SK-N-SH (cell line): Measurements from ENCODE around the gene CCDC178. TPM values are rescaled to one million over a fixed set of nuclear protein-coding genes. Genes with fewer than 3 reads are reported as not detected.

Experiments
- CTCF ChIA-PET: fragments of 300-600, 350-600 bp; formaldehyde crosslinking; extraction: SDS; loops from one replicate; lab custom pipeline; 2021; lab: Yijun Ruan, JAX
- POLR2A ChIA-PET: fragments of 350-600 bp; sonication (Branson Sonifier 250); formaldehyde crosslinking; extraction: SDS; loops from one replicate; lab custom pipeline; 2020; ENCODE audit warnings: antibody characterized with exemption, inconsistent platforms; lab: Yijun Ruan, JAX
- DNase-seq: peaks from one replicate; pipeline ENCODE4 v3.0.0; 2012
- H2AFZ ChIP-seq: fragments of 200-600 bp; sonication (generic); 2 replicates; pipeline ENCODE4 v1.8.1; 2016; ENCODE audit warnings: antibody characterized with exemption, mild to moderate bottlenecking, low read depth
- H3F3A ChIP-seq: fragments of 200-600 bp; sonication (generic); replicated peaks from 2 replicates; pipeline ENCODE3; 2016; ENCODE audit warnings: antibody characterized with exemption, mild to moderate bottlenecking; ENCODE audit not compliant: insufficient read depth
- H3K27ac ChIP-seq, 2 experiments: fragments of 200-500 bp in 1 of 2; fragments of 200-600 bp in 1 of 2; sonication (Bioruptor generic) in 1 of 2; sonication (generic), shearing (Covaris generic) in 1 of 2; 2 replicates each; pipeline versions ENCODE4 v1.5.1 to v1.6.1; 2014 to 2016; ENCODE audit warnings: low read depth in 2 of 2, inconsistent platforms in 1 of 2, low read length in 1 of 2, mild to moderate bottlenecking in 1 of 2, mixed read lengths in 1 of 2
- H3K27me3 ChIP-seq: fragments of 200-600 bp; sonication (generic), shearing (Covaris generic); 2 replicates; pipeline ENCODE4 v1.6.1; 2016; ENCODE audit warnings: mixed run types; ENCODE audit not compliant: insufficient read depth
- H3K36me3 ChIP-seq, 2 experiments: fragments of 200-500 bp in 1 of 2; fragments of 200-600 bp in 1 of 2; sonication (Bioruptor generic) in 1 of 2; sonication (generic) in 1 of 2; replicated peaks in 1 of 2; 2 replicates each; pipeline versions ENCODE3 to v1.5.1; 2014 to 2016; ENCODE audit warnings: low read length in 1 of 2, mild to moderate bottlenecking in 1 of 2; ENCODE audit not compliant: insufficient read depth in 2 of 2, control insufficient read depth in 1 of 2
- H3K4me1 ChIP-seq, 2 experiments: fragments of 200-500 bp in 1 of 2; fragments of 200-600 bp in 1 of 2; sonication (Bioruptor generic) in 1 of 2; sonication (generic), shearing (Covaris generic) in 1 of 2; 2 replicates each; pipeline versions ENCODE4 v1.5.1 to v1.6.1; 2014 to 2016; ENCODE audit warnings: low read depth in 1 of 2, low read length in 1 of 2, mixed run types in 1 of 2; ENCODE audit not compliant: insufficient read depth in 2 of 2, control insufficient read depth in 1 of 2
- H3K4me2 ChIP-seq: fragments of 200-600 bp; sonication (generic), shearing (Covaris generic); 2 replicates; pipeline ENCODE4 v1.6.1; 2017; ENCODE audit warnings: mixed run types
- H3K4me3 ChIP-seq, 2 experiments: fragments of 200-500 bp in 1 of 2; fragments of 200-600 bp in 1 of 2; sonication (Bioruptor generic) in 1 of 2; sonication (generic), shearing (Covaris generic) in 1 of 2; 2 replicates each; pipeline versions ENCODE4 v1.5.1 to v1.8.1; 2014 to 2016; ENCODE audit warnings: low read depth in 2 of 2, inconsistent platforms in 1 of 2, low read length in 1 of 2, mild to moderate bottlenecking in 1 of 2, mixed read lengths in 1 of 2, moderate library complexity in 1 of 2
- H3K79me2 ChIP-seq: fragments of 200-600 bp; sonication (generic); 2 replicates; pipeline ENCODE4 v1.8.1; 2017; ENCODE audit warnings: mild to moderate bottlenecking; ENCODE audit not compliant: insufficient read depth
- H3K9ac ChIP-seq: fragments of 200-600 bp; sonication (generic); 2 replicates; pipeline ENCODE4 v1.6.1; 2017; ENCODE audit warnings: mixed run types
- H3K9me2 ChIP-seq: fragments of 200-600 bp; sonication (generic); 2 replicates; pipeline ENCODE4 v1.6.1; 2017; ENCODE audit warnings: mixed run types
- H3K9me3 ChIP-seq: fragments of 200-600 bp; sonication (generic); 2 replicates; pipeline ENCODE4 v1.6.1; 2017; ENCODE audit warnings: mixed run types, mild to moderate bottlenecking, moderate library complexity
- H4K20me1 ChIP-seq: fragments of 200-600 bp; sonication (generic); 2 replicates; pipeline ENCODE4 v1.6.1; 2017; ENCODE audit warnings: mild to moderate bottlenecking, mixed run types; ENCODE audit not compliant: insufficient read depth
- CHD2 ChIP-seq: fragments of 150-350 bp; IDR thresholded peaks from 2 replicates; pipeline ENCODE4 v1.6.1; 2018; ENCODE audit warnings: low read length; ENCODE audit not compliant: partially characterized antibody
- ELF1 ChIP-seq: IDR thresholded peaks from 2 replicates; pipeline ENCODE4 v1.4.0; 2012
- FOSL2 ChIP-seq: IDR thresholded peaks from 2 replicates; pipeline ENCODE4 v1.4.0; 2012; ENCODE audit warnings: low read depth, mild to moderate bottlenecking, moderate library complexity, borderline replicate concordance
- FOXJ3 ChIP-seq: sonication (generic); formaldehyde crosslinking; IDR thresholded peaks from 2 replicates; pipeline ENCODE4 v1.5.1; 2020; ENCODE audit warnings: mild to moderate bottlenecking, missing genetic modification reagents
- GATA2 ChIP-seq: sonication (generic); formaldehyde crosslinking; IDR thresholded peaks from 2 replicates; pipeline ENCODE4 v1.5.0; 2020; ENCODE audit warnings: mild to moderate bottlenecking, missing genetic modification reagents
- JUND ChIP-seq: IDR thresholded peaks from 2 replicates; pipeline ENCODE4 v1.4.0; 2012
- NFIC ChIP-seq: IDR thresholded peaks from 2 replicates; pipeline ENCODE4 v1.4.0; 2012; ENCODE audit warnings: borderline replicate concordance
- NRF1 ChIP-seq: IDR thresholded peaks from 2 replicates; pipeline ENCODE4 v1.6.1; 2012; ENCODE audit warnings: low read depth, mild to moderate bottlenecking, low read length
- RCOR1 ChIP-seq: fragments of 150-350 bp; IDR thresholded peaks from 2 replicates; pipeline ENCODE4 v1.6.1; 2017; ENCODE audit warnings: antibody characterized with exemption, low read length
- SMC3 ChIP-seq: IDR thresholded peaks from 2 replicates; pipeline ENCODE4 v1.6.1; 2012; ENCODE audit warnings: low read depth, low read length, improper control_type of control experiment
- TCF12 ChIP-seq: IDR thresholded peaks from 2 replicates; pipeline ENCODE4 v1.4.0; 2012
- WGBS: methylation state at CpG from one replicate; pipeline ENCODE4 v1.1.6; 2017; ENCODE audit warnings: low lambda C conversion rate; 5-methylcytosine and 5-hydroxymethylcytosine counted together
- polyA plus RNA-seq, 3 experiments: library from polyadenylated mRNA; depleted of rRNA; stranded (reverse); fragments of >200 nt; gene quantifications; 2 replicates each; pipeline ENCODE4 v1.2.3, GENCODE V29; 2012
- TF ChIP-seq, protein P1 (sequence below): fragments of 200-600 bp; sonication (generic); IDR thresholded peaks from 2 replicates; pipeline ENCODE4 v1.6.1; 2017; ENCODE audit warnings: antibody characterized with exemption, mild to moderate bottlenecking, moderate library complexity
- TF ChIP-seq, protein P2 (sequence below): IDR thresholded peaks from 2 replicates; pipeline ENCODE4 v1.6.1; 2012; ENCODE audit warnings: mild to moderate bottlenecking, low read depth, low read length, moderate library complexity
- TF ChIP-seq, protein P3 (sequence below): IDR thresholded peaks from 2 replicates; pipeline ENCODE4; 2012

CCDC178 gene
- polyA plus RNA-seq, 1 of the 3 experiments (the other 2 are of a cell fraction): not detected

DNA sequence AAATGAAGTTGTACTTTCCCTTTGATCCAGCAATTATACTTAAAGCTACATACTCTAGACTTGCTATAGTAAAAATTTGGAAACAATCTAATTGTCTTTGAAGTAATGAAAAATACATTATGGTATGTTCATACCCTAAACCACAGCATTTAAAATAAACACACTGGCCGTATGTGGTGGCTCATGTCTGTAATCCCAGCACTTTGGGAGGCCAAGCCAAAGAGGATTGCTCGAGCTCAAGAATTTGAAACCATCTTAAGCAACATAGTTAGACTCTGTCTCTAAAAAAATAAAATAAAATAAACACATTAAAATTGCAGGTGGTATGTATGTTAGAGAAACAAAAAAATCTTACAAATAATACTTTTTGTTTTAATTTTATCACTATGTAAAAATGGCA lies 459.6 kb downstream of the CCDC178 start:
- WGBS: 14% methylated on average over 2 of the region's 2 CpGs
- H3K79me2 ChIP-seq: no peaks in the 10 kb centered on the region; the same call in 1 of the 2 replicates
- no peaks in the 10 kb centered on the region for H3F3A ChIP-seq
- H3K4me2 ChIP-seq: no peak overlapping the region
- CTCF ChIA-PET: no interaction called here
- H3K4me1 ChIP-seq: no peaks in the 10 kb centered on the region
- no peaks in the 10 kb centered on the region for H4K20me1 ChIP-seq
- TF ChIP-seq NRF1 (no peak), FOXJ3 (CRISPR knock-in tag) (no peak)
- TF ChIP-seq, protein P1, sequence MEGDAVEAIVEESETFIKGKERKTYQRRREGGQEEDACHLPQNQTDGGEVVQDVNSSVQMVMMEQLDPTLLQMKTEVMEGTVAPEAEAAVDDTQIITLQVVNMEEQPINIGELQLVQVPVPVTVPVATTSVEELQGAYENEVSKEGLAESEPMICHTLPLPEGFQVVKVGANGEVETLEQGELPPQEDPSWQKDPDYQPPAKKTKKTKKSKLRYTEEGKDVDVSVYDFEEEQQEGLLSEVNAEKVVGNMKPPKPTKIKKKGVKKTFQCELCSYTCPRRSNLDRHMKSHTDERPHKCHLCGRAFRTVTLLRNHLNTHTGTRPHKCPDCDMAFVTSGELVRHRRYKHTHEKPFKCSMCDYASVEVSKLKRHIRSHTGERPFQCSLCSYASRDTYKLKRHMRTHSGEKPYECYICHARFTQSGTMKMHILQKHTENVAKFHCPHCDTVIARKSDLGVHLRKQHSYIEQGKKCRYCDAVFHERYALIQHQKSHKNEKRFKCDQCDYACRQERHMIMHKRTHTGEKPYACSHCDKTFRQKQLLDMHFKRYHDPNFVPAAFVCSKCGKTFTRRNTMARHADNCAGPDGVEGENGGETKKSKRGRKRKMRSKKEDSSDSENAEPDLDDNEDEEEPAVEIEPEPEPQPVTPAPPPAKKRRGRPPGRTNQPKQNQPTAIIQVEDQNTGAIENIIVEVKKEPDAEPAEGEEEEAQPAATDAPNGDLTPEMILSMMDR: no peak
- TF ChIP-seq, protein P2, sequence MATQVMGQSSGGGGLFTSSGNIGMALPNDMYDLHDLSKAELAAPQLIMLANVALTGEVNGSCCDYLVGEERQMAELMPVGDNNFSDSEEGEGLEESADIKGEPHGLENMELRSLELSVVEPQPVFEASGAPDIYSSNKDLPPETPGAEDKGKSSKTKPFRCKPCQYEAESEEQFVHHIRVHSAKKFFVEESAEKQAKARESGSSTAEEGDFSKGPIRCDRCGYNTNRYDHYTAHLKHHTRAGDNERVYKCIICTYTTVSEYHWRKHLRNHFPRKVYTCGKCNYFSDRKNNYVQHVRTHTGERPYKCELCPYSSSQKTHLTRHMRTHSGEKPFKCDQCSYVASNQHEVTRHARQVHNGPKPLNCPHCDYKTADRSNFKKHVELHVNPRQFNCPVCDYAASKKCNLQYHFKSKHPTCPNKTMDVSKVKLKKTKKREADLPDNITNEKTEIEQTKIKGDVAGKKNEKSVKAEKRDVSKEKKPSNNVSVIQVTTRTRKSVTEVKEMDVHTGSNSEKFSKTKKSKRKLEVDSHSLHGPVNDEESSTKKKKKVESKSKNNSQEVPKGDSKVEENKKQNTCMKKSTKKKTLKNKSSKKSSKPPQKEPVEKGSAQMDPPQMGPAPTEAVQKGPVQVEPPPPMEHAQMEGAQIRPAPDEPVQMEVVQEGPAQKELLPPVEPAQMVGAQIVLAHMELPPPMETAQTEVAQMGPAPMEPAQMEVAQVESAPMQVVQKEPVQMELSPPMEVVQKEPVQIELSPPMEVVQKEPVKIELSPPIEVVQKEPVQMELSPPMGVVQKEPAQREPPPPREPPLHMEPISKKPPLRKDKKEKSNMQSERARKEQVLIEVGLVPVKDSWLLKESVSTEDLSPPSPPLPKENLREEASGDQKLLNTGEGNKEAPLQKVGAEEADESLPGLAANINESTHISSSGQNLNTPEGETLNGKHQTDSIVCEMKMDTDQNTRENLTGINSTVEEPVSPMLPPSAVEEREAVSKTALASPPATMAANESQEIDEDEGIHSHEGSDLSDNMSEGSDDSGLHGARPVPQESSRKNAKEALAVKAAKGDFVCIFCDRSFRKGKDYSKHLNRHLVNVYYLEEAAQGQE: no peak
- H3K27ac ChIP-seq: no peak overlapping the region
- no peaks in the 10 kb centered on the region; the same call in 1 of the 2 replicates for H3K9me3 ChIP-seq
- H3K27me3 ChIP-seq: no peaks in the 10 kb centered on the region
- no peak overlapping the region for H3K4me3 ChIP-seq
- H2AFZ ChIP-seq: no peak overlapping the region
- no peak for DNase-seq
- no peaks in the 10 kb centered on the region for H3K36me3 ChIP-seq
- POLR2A ChIA-PET: no interaction called here
- no peaks in the 10 kb centered on the region for H3K9me2 ChIP-seq
- H3K9ac ChIP-seq: no peak overlapping the region

DNA sequence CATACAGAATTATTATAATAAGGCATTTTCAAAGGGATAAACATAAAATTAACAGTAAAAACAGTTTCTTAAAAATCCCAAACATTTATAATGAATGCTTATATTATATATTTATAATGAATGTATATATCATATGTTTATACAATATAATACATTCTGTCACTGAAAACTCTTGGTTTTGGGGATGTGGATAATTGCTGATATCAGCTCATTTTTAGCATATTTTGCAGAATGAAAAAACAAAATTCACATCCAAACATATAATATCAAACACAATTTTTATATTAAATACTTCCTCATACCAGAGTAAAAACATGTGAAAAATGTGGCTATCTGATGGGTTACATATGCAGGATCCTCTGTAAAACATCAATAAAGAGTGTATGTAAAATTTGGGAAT lies 465.0 kb downstream of the CCDC178 start:
- Histone ChIP-seq H3K36me3 (no peaks in the 10 kb centered on the region), H3K4me2 (no peak overlapping the region), H3K9ac (no peak overlapping the region), H3K4me3 (no peak overlapping the region), H2AFZ (no peak overlapping the region), H4K20me1 (no peaks in the 10 kb centered on the region), H3F3A (no peaks in the 10 kb centered on the region), H3K9me3 (no peaks in the 10 kb centered on the region), H3K27ac (no peak overlapping the region), H3K27me3 (no peaks in the 10 kb centered on the region), H3K9me2 (no peaks in the 10 kb centered on the region), H3K4me1 (peaks cover 0 to 2% of the 10 kb centered on the region in 2 experiments; a peak in 1 of 4 replicates), H3K79me2 (no peaks in the 10 kb centered on the region)
- POLR2A ChIA-PET: no interaction called here
- CTCF ChIA-PET: interaction anchor here (1.0 kb wide), 1 partner anchor 26 kb away, joined by 3 read pairs; no protein-coding TSS in a partner anchor
- no peak for DNase-seq
- TF ChIP-seq TCF12: no peak

DNA sequence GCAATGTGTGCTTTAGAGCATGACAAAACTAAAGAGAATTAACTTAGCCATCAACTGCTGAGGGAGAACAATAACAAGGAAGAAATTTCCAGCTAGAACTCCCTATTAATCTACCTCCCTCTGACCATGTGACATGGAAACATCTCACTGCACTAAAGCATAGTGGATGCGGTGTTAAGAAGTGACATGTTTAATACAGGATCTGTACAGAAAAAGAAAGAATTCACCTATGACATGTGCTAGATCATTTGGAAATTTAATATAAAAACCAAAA lies 465.4 kb downstream of the CCDC178 start:
- Histone ChIP-seq H4K20me1 (no peaks in the 10 kb centered on the region), H3K4me1 (peaks cover 0 to 2% of the 10 kb centered on the region in 2 experiments; a peak in 1 of 4 replicates), H3K79me2 (no peaks in the 10 kb centered on the region), H3K27me3 (no peaks in the 10 kb centered on the region), H3F3A (no peaks in the 10 kb centered on the region), H3K9me2 (no peaks in the 10 kb centered on the region), H3K36me3 (no peaks in the 10 kb centered on the region), H3K9me3 (no peaks in the 10 kb centered on the region), H3K4me2 (no peak overlapping the region), H3K27ac (no peak overlapping the region), H3K4me3 (no peak overlapping the region), H2AFZ (no peak overlapping the region), H3K9ac (no peak overlapping the region)
- ChIA-PET POLR2A (no interaction called here), CTCF (interaction anchor here (1.0 kb wide), 1 partner anchor 26 kb away, joined by 3 read pairs; no protein-coding TSS in a partner anchor)
- WGBS: 34% methylated on average over 1 of the region's 1 CpG
- no peak for DNase-seq
- TF ChIP-seq ELF1 (no peak), JUND (no peak), NFIC (no peak), TCF12 (no peak), CHD2 (no peak), RCOR1 (no peak), FOSL2 (no peak), SMC3 (no peak), GATA2 (CRISPR knock-in tag) (no peak)
- TF ChIP-seq, protein P3, sequence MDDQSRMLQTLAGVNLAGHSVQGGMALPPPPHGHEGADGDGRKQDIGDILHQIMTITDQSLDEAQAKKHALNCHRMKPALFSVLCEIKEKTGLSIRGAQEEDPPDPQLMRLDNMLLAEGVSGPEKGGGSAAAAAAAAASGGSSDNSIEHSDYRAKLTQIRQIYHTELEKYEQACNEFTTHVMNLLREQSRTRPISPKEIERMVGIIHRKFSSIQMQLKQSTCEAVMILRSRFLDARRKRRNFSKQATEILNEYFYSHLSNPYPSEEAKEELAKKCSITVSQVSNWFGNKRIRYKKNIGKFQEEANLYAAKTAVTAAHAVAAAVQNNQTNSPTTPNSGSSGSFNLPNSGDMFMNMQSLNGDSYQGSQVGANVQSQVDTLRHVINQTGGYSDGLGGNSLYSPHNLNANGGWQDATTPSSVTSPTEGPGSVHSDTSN: no peak
